ENCODE results near the gene PON3.

The PON3 gene

DNA sequence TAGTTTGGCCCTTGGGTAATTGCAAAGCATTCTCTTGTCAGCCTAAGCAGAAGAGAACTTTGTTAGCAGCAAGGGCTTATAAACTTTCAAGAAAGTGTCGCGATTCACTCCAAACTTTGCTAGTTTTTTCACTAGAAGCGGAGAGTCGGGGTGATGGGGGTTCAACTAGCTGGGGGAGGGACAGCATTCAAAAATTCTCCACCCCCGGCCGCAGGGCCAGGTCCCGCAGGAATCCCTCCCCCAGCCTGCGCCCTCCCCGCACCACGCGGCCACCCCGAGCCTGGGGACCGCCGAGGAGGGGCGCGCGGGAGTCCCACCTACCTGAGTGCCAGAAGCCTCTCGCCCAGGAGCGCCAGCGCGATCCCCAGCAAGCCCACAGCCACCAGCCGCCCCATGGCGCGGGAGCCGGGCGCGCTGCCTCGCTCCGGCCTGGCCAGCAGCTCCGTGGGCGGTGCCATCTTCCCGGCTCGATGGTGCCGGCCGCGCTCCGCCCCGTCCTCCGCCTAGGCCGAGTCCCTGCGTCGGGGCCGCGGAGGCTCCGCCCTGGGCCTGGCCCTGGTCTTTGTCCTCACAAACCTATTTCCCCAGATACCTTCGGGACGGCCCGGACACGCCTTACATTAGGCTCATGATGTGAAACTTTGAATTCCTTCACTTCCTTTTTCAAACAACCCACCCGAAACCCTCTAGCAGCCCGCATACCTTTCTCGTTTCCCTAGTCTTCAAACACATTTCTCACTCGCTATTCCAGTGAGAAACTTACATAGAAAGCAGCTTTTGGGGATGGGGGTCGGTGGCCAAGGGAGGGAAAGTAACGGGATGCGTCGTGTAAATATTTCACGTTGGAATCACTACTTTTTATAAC, 38.6 kb upstream of the PON3 start, which contains the start of gene PON2:
Gene PON2, minus strand, starts transcription at position 472 of the 865 bp plus-strand sequence. Its CDS starts 77 bp downstream, at position 395.
- DNase-seq (ENCODE audit: low spot score) = peak; percentile 90

DNA sequence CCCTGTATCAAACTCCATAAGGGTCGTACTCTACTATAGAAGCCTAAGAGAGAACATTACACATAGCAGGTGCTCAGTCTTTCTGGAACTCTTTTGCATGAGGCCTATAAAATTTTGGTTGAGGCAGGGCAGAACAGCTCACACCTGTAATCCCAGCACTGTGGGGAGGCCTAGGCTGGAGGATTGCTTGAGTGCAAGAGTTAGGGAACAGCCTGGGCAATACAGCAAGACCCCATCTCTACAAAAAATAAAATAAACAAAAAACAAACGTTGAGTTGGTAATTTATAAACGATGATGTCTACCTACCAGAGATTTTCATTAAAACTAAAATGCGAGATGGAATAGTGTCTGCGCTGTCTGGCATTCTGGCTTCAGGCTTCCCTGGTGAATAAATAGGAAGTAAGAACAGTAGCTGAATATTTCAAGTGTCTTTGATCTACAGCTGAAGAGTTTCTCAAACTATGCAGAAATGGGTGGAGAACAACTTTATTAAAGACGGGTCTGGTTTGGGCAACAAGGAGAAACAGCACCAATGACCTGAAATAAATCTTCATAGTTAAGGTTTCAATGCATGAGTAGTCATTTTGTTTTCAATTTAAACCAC, 37.9 kb upstream of the PON3 start:
- TF ChIP-seq, protein P1, sequence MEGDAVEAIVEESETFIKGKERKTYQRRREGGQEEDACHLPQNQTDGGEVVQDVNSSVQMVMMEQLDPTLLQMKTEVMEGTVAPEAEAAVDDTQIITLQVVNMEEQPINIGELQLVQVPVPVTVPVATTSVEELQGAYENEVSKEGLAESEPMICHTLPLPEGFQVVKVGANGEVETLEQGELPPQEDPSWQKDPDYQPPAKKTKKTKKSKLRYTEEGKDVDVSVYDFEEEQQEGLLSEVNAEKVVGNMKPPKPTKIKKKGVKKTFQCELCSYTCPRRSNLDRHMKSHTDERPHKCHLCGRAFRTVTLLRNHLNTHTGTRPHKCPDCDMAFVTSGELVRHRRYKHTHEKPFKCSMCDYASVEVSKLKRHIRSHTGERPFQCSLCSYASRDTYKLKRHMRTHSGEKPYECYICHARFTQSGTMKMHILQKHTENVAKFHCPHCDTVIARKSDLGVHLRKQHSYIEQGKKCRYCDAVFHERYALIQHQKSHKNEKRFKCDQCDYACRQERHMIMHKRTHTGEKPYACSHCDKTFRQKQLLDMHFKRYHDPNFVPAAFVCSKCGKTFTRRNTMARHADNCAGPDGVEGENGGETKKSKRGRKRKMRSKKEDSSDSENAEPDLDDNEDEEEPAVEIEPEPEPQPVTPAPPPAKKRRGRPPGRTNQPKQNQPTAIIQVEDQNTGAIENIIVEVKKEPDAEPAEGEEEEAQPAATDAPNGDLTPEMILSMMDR (IDR thresholded peaks at IDR 0.05; ENCODE audit: extremely low read depth, missing control alignments) = no peak
- DNase-seq (ENCODE audit: low spot score) = no peak

More for the DNA sequence above, 38.6 kb upstream of the PON3 start, which contains the start of gene PON2:
- TF ChIP-seq, protein P1 (IDR thresholded peaks at IDR 0.05; ENCODE audit: extremely low read depth, missing control alignments) = no peak

DNA sequence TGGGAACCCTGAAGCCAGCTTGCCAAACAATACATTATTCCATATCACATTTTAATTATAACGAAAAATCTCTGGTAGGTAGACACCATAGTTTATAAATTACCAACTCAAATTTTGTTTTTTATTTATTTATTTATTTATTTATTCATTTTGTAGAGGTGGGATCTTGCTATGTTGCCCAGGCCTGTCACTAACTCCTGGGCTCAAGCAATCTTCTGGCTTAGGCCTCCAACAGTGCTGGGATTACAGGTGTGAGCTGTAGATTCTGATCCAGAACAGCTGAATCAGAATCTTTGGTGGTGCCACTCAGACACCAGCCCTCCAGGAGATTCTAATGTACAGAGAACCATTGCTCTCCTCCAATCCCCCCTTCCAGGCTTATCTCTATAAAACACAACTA, 37.0 kb upstream of the PON3 start:
- TF ChIP-seq, protein P1 (IDR thresholded peaks at IDR 0.05; ENCODE audit: extremely low read depth, missing control alignments) = no peak
- DNase-seq (ENCODE audit: low spot score) = no peak

DNA sequence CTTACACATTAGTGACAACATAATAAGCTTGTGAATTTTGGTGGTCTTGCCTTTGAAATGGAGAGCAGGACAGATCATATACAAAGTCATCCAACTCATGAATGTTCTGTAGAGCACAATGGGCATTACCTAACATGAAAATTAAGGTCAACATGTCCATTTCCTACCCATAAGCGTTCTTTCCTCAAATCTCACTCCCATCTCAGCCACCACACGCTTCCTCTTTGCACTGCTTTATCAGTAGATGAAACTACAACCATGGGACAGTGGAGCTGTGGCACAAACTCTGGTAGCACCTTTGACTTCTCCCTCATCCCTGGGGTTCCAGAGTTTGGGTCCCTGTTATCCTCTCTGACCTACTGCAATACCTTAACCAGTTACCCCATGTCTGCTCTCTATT, 36.4 kb upstream of the PON3 start:
- TF ChIP-seq, protein P1 (IDR thresholded peaks at IDR 0.05; ENCODE audit: extremely low read depth, missing control alignments) = no peak

DNA sequence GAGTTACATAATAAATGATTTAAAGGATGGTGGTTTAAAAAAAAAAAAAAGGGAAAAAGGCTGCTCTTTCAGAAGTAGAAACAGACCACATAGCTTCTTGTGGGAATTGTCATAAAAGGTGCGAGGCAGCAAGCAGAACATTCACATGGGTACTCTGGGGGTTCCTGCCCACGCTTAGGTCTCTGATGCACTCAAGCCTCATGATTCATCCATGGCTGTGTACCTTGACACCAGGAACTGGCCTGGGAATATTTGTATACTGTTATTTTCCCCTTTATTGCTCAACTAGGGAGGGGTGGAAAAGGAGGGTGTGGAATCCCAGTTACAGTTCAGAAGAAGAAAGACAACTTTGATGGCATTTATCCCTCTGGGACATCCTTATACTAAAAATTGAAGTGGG, 34.7 kb upstream of the PON3 start:
- TF ChIP-seq, protein P1 (IDR thresholded peaks at IDR 0.05; ENCODE audit: extremely low read depth, missing control alignments) = no peak
- no peak for DNase-seq (ENCODE audit: low spot score)

More for the DNA sequence above, 36.4 kb upstream of the PON3 start:
- no peak for DNase-seq (ENCODE audit: low spot score)

DNA sequence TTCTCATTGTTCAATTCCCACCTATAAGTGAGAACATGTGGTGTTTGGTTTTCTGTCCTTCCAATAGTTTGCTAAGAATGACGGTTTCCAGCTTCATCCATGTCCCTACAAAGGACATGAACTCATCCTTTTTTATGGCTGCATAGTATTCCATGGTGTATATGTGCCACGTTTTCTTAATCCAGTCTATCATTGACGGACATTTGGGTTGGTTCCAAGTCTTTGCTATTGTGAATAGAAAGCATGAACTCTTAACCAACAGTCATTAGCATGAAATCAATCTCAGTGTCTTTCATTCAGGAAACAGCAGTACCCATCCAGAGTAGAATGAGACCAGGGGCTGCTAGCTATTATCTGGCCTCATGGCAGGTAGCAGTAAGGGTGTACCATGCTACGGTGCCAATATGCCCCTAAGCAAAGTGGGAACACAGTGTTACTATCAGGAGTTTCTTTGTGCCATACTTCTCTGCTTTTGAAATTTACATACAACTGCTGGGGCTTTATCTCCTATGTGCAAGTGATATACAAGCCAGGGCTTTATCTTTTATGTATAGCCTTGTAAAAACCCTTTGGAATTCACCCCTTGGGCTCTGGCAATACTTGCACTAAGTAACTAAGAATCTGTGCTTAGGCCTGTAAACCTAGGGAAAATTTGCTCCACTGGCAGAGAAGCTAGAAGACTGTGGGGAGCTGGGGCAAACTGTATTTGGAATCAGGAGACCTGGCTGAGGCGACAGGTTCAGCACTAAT, 33.2 kb upstream of the PON3 start:
- TF ChIP-seq, protein P1 (IDR thresholded peaks at IDR 0.05; ENCODE audit: extremely low read depth, missing control alignments) = no peak
- no peak for DNase-seq (ENCODE audit: low spot score)

Measured in GM20000 (cell line).